Measurements from ENCODE around the gene UBE2H.
A peak's percentile ranks its signal among the peaks of the same experiment; 100 is the strongest.
"Not testable (repeated sequence)": the region's sequence is repeated elsewhere in the genome, so short reads cannot be mapped to it uniquely, and the experiment has no call there.

Gene UBE2H

DNA sequence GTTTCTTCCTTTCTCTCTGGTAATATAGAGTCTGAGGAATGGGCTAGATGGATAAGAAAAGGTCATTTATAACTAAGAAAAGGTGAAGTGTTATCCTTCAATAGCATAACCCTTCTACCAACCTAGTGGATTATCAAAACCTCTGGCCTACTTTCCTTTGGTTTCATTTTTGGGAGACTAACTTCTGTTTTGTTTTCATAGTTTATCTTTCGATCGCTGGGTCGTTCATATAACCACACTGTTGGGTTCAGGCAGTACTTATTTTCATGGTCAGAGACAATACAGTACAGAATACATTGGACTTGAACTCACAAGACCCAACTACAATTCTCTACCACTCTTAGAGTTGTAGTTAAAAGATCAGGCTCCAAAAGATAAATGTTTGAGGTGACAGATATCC, 86.5 kb downstream of the UBE2H start:
- DNase-seq: no peak

DNA sequence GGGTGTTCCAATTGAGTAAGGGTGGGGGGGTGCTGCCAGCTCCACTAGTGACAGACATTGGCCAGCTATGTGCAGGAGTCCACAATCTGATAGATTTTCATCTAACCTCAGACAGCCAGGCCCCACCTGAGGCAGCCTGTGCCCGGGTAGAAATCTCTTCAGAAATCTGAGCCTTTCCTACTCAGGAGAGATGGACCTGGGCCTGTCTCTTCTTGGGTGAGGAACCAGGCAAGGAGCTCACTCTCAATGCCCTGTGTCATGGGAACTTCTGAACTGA, 86.9 kb downstream of the UBE2H start:
- DNase-seq: no peak

DNA sequence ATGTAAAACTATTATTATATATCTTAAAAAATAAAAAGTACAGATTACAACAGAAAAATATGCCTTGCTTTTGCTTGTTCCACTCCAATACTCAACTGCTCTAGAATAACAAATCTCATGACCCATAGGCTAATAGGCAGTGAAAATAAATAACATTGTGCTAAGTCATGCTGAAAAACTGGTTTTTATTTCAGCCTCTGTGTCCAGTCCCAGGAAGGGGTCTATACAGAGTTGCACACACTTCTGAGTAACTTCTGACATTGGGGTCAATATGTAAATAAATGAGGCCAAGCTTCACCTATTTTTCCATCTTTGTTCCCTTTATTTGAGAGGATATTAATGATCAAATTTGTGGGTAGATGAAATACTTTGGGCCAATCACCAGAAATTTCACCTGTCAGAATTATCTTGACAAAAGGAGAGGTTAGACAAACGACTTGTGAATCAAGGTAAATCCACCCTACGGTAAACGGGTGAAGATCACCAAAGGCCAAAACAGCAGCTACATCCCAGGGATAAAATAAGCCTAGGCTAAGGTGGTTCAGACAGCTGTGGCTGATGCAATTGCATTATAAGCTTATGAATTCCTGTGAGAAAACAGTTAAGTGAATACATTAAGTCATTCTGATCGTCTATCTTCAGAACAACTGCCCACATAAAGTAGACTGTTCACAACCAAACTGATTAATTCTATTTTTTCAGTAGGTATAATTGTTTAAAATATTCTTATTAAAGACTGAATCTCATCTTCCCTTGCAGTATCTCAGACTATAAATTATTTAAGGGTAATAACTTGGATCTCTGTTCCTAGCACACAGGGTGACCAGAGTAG, 87.5 kb downstream of the UBE2H start:
- no peak for DNase-seq

DNA sequence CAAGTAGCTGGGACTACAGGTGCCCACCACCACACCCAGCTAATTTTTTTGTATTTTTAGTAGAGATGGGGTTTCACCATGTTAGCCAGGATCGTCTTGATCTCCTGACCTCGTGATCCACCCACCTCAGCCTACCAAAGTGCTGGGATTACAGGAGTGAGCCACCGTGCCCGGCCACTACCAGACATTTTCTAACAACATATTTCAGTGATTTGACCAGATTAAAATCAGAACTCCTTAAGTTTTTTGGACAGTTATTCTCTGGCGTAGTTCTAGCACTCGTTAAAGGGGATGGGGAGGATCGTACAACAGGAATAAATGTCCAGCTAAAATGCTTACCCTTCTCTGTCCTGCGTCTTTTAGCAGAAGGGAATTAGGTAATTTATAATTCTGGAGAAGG, 88.1 kb downstream of the UBE2H start:
- DNase-seq: not testable (repeated sequence)

DNA sequence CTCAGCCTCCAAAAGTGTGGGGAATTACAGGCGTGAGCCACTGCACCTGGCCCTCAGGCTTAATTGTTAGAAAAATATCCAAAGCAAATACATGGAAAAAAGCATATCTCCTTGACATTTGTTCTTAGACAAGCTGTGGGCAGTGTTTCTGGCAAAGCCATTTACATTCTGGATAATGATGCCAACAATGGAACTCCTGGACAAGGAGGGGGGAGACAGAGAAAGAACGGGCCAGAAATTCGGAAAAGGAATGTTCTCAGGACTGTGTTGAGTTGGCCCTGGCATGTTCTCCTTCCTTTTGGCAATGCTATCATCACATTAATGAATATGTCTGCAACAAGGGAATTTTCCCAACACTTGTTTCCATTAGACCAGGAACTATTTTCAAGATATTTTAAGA, 88.7 kb downstream of the UBE2H start:
- no peak for DNase-seq

DNA sequence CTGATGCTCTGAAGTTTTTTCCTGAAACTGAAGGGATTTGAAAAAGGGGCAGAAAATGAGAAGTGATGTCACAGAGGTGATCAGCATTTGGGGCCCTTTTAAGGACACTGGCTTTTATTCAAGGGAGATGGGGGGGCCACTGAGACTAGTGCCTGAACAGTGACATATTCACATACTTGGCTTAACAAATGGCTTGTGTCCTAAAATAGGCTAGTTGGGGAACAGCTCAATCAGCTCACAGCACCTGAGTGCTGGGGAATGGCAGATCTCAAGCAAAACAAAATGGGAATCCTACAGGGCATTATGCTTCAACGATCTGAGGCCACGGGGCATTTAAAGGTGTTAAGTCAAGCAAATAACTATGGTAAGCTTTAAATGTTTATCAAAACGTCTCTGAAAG, 90.1 kb downstream of the UBE2H start:
- no peak for DNase-seq

DNA sequence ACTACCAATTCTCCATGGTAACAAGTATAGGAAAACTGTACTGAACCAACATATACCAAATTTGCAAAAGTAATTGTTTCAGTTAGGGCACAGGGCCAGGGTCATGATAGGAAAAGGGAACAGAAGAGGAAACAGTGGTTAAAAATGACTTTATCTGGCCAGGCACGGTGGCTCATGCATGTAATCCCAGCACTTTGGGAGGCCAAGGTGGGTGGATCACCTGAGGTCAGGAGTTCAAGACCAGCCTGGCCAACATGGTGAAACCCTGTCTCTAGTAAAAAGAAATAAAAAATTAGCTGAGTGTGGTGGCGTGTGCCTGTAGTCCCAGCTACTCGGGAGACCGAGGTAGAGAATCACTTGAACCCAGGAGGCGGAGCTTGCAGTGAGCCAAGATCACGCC, 92.0 kb downstream of the UBE2H start:
- DNase-seq: peak; percentile 43 to 50

DNA sequence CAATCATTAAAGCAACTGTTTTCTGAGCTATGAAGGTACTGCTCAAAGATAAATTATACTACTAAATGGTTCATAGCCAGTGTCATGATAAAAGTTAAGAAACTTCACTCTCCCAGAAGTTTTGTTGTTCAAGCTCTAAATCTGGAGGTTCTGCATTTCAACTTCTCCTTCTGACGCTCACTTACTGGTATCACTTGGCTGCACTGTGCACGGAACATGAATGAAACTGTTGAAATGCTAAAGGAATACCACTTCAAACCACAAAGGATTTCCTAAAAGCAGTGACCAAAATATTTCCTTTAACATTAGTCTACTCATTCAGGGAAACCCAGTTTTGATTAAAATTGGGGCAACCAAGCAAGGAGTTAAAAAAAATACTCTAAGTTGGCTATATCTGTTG, 93.6 kb downstream of the UBE2H start:
- DNase-seq: peak; percentile 92 to 94

DNA sequence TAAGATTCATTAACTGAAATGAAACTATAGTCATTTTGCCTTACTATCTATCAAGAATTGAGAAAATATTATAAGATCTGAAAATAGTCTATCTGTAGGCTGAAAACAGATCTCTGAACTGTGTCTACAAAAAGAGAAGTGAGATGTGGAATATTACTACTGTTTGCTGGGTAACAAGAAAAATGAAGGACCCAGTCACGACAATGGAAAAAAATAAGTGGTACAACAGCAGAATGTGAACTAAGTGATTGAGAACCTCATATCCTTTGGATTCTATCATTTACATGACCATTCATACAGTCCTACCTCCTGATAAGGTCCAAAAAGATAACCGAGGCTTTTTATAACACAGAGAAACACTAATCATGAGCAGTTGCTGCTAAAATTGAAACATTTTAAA, 94.3 kb downstream of the UBE2H start:
- no peak for DNase-seq

DNA sequence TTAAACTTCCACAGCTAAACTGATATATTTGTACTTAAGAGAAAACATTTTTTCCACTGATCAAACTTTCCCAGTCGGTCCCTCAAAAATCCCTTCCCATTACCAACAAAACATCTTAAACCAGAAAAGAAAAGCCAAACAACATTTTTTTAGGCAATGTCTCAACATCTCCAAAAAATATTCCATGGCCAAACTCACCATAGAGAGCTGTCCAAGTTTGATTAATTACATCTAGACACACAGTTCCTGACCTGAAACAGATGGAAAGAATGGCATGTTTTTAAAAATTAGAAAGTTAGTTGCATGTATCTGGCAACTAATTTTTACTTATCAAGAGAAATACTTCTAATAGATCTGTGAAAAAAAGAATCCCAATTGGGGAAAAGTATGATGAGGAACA, 95.4 kb downstream of the UBE2H start:
- DNase-seq: no peak

DNA sequence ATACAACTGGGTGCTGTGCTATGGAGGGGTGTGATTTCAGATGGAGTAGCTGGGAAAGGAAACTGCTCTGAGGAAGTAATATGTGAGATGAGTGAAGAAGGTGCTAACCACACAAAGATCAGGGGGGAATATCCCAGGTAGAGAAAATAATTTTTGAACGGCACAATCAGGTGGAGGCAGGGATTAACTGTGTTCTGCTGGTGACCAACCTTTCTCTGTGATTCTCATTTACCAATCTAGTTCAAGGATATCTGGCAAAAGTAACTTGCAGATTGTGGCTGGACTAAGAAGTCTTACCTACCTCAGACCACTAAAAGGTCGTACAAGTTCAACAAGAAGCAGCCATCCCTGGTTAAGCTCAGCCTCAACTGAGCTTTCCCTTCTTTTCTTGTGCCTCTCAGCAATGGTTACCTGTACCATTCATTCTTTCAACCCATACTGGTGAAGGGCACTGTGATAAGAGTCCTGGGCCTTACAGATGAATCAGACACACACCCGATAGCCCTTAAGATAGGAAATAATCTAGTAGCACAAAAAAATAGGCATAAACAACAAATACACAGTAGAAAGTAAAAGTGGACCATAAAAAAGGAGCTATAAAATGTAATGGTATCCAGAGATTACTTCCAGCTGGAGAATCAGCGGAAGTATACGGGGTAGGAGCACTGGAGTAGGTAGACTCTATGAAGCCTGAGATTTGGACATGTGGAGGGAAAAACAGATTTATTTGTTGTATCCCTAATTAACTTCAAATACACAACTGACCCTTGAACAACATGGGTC, 96.6 kb downstream of the UBE2H start:
- no peak for DNase-seq

DNA sequence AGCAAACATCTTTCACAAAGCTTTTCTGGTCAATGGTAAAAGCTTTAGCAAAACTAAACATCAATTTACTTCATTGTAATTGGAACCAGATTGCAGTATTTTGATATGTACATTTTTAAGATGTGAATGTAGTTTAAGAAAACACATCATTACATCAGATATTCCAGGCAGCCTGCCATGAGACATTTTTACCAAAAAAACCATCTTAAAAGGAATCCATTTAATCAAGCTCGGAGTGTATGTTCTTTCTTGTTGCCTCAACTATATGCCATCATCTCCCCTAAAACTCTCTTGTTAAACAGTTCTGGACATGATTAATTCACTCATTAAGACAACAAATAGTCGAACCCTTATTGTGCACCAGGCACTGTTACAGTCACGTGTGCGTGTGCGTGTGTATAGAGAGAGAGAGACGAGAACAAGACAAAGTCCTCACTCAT, 97.5 kb downstream of the UBE2H start:
- no peak for DNase-seq

DNA sequence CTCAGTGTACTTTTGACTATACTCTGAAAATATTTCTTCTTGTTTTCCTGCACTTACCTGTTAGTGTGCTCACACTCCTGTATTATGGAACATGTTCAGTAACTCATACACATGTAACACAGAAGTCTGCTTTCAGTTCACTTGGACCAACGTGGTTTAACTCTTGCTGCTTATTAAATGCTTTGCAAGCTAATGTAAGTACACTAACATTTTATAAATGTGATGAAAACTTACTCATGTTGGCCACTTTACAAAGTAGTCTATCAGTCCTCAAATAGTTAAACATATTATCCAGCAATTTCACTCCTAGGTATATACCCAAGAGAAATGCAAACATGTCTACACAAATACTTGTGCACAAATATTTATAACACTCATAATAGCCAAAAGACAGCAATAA, 98.4 kb downstream of the UBE2H start:
- DNase-seq: no peak

DNA sequence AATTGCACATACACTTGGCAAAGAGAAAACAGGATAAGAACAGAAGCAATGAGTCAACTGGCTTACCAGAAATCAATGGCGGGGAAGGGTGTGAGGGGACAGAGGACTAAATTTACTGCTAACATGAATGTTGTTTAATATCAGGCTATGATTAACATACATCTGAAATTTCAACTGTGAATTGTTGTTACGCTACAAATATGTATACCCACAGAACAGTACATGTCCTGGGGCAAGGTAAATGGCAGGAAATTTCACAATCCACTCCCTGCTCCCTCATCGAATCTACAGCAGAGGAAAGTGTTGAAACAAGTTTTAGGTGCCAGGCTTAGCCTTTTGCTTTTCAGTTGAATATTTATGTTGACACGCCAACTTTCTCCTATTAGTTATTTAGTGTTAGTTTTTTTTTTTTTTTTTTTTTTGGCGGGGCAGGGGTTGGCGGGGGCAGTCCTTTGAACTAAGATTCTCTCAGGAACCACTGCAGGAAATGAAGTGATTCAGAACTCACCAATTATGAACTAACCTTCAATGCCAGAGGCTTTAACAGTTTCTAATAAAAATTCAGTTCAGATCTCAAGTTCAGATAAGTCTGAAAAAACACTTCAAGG, 99.0 kb downstream of the UBE2H start:
- DNase-seq: no peak

DNA sequence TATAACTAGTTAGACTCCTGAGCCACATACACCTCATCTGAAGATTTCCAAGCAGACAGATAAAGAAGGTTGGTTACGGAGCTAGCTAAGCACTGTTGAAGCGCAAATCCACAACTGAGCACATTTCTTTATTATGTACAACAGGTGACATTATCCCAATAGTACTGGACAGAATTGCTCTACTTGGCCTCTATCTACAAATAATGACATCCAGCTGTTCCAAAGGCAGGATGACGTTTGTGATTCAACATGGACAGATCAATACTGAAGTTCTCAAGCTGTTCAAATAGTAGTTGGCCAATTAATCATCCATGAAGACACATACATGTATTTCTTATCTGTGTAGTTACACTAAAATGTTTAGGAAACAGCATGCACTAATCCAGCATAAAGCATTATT, 101.0 kb downstream of the UBE2H start:
- DNase-seq: no peak

DNA sequence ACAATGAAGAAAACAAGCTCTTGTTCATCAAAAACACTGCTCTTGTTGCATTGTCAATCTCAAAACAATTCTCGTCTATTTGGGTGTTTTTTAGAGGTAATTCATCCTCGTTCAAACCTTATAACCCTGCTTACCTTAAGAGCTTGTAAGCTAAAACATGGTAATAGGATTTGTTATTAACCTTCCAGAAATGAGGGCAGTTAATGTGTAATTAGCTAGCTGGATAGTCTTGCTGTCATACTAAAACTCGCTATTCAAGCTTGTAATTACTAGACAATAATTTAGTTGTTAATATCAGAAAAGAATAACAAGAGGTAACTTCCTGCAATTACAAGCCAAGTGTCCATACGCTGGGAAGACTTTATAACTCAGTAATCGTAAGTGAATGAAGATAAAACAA, 101.6 kb downstream of the UBE2H start:
- DNase-seq: no peak

DNA sequence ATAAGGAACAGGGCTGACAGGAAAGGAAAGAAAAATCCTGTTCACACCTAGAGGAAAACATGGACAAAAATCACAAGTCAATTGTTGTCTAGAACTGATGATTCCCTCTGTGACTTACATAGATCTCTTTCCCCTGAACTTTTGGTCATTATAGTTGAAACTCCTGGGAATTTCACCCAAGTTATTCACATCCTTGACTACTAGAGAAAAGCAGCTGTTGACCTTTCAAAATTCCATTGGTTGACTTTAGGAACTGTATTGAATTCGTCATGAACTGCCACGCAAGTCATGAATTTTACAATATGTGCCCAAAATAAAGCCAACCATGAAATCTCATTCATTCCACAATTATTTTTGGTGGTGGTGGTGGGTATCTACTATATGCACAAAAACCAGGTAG, 104.3 kb downstream of the UBE2H start:
- no peak for DNase-seq

DNA sequence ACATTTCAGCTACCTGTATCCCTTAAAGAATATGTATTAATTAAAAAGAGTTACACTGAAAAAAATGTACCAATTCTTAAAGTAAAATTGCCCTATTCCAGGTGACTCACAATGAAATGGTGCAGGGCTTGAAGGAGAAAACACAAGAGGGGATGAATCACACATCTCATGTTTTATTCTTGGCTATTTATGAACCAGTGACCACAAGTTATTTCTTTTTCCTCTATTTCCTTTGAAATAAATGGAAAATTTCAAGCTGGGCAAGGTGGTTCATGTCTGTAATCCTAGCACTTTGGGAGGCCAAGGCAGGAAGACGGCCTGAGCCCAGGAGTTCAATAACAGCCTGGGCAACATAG, 106.8 kb downstream of the UBE2H start:
- DNase-seq: no peak

DNA sequence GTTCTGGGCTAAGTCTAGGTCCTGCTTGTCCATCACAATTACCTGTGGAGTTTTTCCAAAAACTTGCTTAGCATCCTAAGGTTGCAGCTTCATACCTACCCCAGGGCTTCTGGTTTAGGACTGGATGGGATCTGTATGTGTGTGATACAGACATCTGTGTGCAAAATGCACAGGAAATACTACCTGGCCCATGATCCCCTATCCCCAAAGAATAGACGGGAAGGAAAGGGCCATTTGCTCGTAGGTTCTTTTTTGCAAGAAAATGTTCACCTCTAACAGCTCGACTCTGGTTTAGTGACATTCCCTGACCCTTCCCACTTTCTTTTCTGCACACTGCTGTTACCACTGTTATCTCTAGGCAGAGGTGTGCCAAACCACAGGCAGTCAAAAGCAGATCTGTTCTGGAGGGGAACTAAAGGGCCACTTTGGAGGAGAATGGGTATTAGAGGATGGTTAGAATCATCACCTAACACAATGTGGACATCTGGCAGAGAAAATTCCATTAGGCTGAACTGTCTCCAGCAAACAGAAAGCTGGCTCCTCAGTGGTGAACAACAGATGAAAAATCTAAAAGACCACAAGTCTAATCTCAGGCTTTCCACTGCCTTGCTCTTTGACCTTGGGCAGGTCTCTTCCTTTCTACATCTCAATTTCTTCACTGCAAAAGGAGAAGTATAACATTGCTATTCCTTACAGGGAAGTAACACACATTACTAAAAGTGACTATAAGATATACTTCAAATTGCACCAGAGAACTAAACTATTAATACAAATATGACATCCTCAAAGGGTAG, 107.4 kb downstream of the UBE2H start:
- peak; percentile 21 to 32 for DNase-seq

DNA sequence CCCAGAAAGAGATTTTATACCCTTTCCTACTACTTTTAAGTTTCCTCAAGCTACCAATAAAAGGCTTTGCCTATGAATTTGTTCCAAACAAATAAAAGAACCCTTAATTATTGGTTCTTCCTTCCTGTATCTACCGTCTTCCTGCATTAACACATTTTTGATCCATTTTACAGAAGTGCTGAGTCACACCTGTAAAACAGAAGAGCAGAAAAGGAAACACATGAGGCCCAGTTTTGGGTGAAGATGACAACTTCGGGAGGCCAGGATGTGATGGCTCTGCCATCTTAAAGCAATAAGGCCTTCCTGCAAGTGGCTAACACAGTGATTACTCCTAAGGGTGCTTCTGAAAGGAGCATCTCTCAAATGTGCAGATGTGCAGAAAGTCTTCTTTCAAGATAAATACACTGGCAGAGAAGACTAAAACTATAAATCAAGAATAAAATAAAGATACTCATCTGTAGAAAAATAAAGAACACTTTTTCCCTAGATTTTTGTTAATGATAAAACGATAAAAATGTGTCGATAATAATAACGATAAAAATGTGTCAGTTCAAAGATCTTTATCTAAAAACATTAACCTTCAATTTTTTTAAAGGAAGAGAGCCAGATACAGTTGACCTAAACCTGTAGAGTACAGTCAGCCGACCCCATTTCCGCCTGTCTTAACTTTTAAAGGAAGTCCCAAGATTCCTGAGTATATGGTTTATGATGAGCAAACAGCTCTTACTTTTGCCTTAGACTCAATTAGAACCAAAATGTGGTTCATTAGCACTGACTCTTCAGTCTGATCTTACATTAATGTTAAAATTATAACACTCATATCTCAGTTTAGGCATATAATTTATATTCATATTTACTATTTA, 108.6 kb downstream of the UBE2H start:
- DNase-seq: peak in 1 of 2 experiments; percentile 10

DNA sequence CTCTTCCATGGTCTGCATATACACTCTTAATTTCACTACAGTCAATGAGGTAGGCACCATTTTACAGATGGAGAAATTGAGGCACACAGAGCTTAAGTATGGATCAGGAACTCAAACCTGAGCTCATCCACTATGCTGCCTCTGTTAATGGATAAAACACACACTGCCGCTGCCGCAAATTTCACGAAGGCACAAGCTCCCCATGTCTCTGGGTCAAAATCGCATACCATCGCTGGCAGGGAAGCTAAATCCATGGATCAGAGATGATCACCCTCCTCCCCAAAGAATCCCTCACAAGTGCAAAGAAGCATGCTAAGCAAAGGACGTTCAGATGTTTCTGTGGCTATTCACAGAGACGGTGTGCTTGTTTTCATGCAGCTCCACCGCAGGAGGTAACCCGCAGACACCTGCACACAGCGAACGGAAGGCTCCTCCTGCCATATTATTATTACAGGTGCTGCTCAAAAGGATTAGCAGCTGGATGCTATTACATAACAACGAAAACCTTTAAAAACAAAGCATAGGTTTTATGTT, 109.3 kb downstream of the UBE2H start:
- no peak for DNase-seq

DNA sequence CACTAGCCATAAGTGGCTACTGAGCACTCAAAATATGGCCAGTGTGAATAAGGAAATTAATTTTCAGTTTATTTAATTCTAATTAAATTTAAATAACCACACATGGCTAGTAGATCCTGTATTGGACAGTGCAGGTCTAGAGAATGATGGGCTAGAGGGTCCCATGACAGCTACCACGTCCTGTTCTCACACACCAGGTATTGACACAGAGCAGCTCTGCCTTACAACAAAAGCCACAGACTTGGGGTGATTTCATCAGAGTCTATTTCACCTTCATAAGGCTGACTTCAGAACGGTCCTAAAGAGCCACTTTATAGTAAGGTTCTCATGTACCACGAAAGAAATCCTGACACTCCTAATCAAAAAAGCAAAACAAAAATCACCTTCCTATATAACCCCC, 111.3 kb downstream of the UBE2H start:
- no peak for DNase-seq
